Bronchial epithelial cell (primary cell): ENCODE results near the gene CKS2. TPM values are rescaled to one million over a fixed set of nuclear protein-coding genes. Genes with fewer than 3 reads are reported as not detected.

ENCODE experiments used
- DNase-seq: peaks from one replicate; pipeline ENCODE4 v3.0.0-alpha.2; 2010; ENCODE audit warnings: low read depth
- FAIRE-seq: peaks from 2 replicates; lab custom pipeline; 2011; peaks lifted over from hg19 to GRCh38; lab: Jason Lieb, UNC
- H3K27me3 ChIP-seq: 2 replicates; pipeline ENCODE4 v1.5.1; 2011; ENCODE audit warnings: low read length; ENCODE audit not compliant: control insufficient read depth, insufficient read depth
- H3K36me3 ChIP-seq: 2 replicates; pipeline ENCODE4 v1.5.1; 2011; ENCODE audit warnings: low read length; ENCODE audit not compliant: control insufficient read depth, insufficient read depth
- H3K4me3 ChIP-seq: 2 replicates; pipeline ENCODE4 v1.5.1; 2011; ENCODE audit warnings: mild to moderate bottlenecking, low read depth, low read length, control low read depth
- CTCF ChIP-seq: IDR thresholded peaks from 2 replicates; pipeline ENCODE4 v1.5.1; 2011; ENCODE audit warnings: mild to moderate bottlenecking, moderate library complexity, low read length, control low read depth, inconsistent platforms; ENCODE audit not compliant: insufficient read depth, severe bottlenecking
- total RNA-seq: library from RNA; depleted of rRNA; stranded (reverse); fragments of >200 nt; gene quantifications from 2 replicates; pipeline ENCODE4 v1.2.1, GENCODE V29; 2014

Gene CKS2
- total RNA-seq, 1 donor from 2014 or later = 16.3 TPM

- DNase-seq (no peak), FAIRE-seq (no peak)
- peaks cover 6% of the 10 kb centered on the region for H3K36me3 ChIP-seq
- no peaks in the 10 kb centered on the region for H3K27me3 ChIP-seq
- no peak overlapping the region for H3K4me3 ChIP-seq
- TF ChIP-seq CTCF = no peak
Observed at GRCh38 chr9:89365532-89365912, 54.5 kb downstream of the CKS2 start.

Other genes with a start within 250 kb of the CKS2 start
- under 0.01 and 0.26 TPM in 2 replicates for gene SHC3, start 132.4 kb upstream of the CKS2 start, total RNA-seq
- 25.5 and 31.7 TPM in 2 replicates for gene SECISBP2, start 7.3 kb downstream of the CKS2 start, total RNA-seq
- gene SEMA4D, start 186.9 kb downstream of the CKS2 start, total RNA-seq = 1.8 and 6.1 TPM in 2 replicates